Fibroblast of the conjunctiva (primary cell): ENCODE measurements around the gene HEMK1.

Experiments
- DNase-seq: peaks from one replicate; pipeline ENCODE4 v3.0.0-alpha.2; 2010; ENCODE audit warnings: low read depth

The HEMK1 gene

GRCh38 chr3:50545781-50546180 lies 23.5 kb upstream of the HEMK1 start:
- DNase-seq: no peak

GRCh38 chr3:50549226-50549625 lies 20.1 kb upstream of the HEMK1 start:
- no peak for DNase-seq

- peak; percentile 16 for DNase-seq
Observed at GRCh38 chr3:50550079-50550736, 19.1 kb upstream of the HEMK1 start.

- no peak for DNase-seq
Observed at GRCh38 chr3:50551054-50551659, 18.2 kb upstream of the HEMK1 start.

GRCh38 chr3:50551681-50552435 lies 17.5 kb upstream of the HEMK1 start:
- DNase-seq: no peak

- DNase-seq: no peak
Observed at GRCh38 chr3:50552598-50552997, 16.7 kb upstream of the HEMK1 start.

GRCh38 chr3:50554553-50554952 lies 14.8 kb upstream of the HEMK1 start:
- no peak for DNase-seq

- DNase-seq: no peak
Observed at GRCh38 chr3:50557106-50557505, 12.2 kb upstream of the HEMK1 start.

- DNase-seq: no peak
Observed at GRCh38 chr3:50557915-50558314, 11.4 kb upstream of the HEMK1 start.

GRCh38 chr3:50559702-50560101 lies 9.6 kb upstream of the HEMK1 start:
- DNase-seq: no peak

- DNase-seq: no peak
Observed at GRCh38 chr3:50562861-50563260, 6.5 kb upstream of the HEMK1 start.

- no peak for DNase-seq
Observed at GRCh38 chr3:50563867-50564266, 5.5 kb upstream of the HEMK1 start.

- no peak for DNase-seq
Observed at GRCh38 chr3:50564321-50564720, 5.0 kb upstream of the HEMK1 start.

GRCh38 chr3:50567011-50567385 lies 2.3 kb upstream of the HEMK1 start:
- no peak for DNase-seq

- DNase-seq: peak; percentile 78
Observed at GRCh38 chr3:50567386-50568167, 1.7 kb upstream of the HEMK1 start, which contains the start of gene C3orf18. Gene C3orf18, minus strand, starts transcription at chr3:50567747. Its CDS starts 2,048 bp downstream, at chr3:50565699.

GRCh38 chr3:50570508-50571279 lies 1.4 kb downstream of the HEMK1 start:
- no peak for DNase-seq

GRCh38 chr3:50571486-50571885 lies 2.2 kb downstream of the HEMK1 start:
- DNase-seq: no peak

GRCh38 chr3:50572158-50572557 lies 2.8 kb downstream of the HEMK1 start:
- peak; percentile 50 for DNase-seq

- DNase-seq: no peak
Observed at GRCh38 chr3:50572801-50573371, 3.6 kb downstream of the HEMK1 start.

GRCh38 chr3:50573566-50574443 lies 4.5 kb downstream of the HEMK1 start:
- no peak for DNase-seq
